K562 (cell line): Measurements from ENCODE around the gene SLC9A7. TPM values are rescaled to one million over a fixed set of nuclear protein-coding genes. Genes with fewer than 3 reads are reported as not detected.

ENCODE experiments used
- EZH2 ChIP-seq: IDR thresholded peaks from 2 replicates; pipeline ENCODE4 v1.6.1; 2012; ENCODE audit warnings: low read depth, mild to moderate bottlenecking, inconsistent platforms, low read length, borderline replicate concordance
- HDAC1 ChIP-seq, 2 experiments: fragments of 450-650 bp; IDR thresholded peaks; 2 replicates each; pipeline ENCODE4 v1.6.1; 2016 to 2017; ENCODE audit warnings: inconsistent platforms in 1 of 2, mild to moderate bottlenecking in 1 of 2, moderate library complexity in 1 of 2
- RAD21 ChIP-seq, 2 experiments: fragments of 250-450 bp in 1 of 2; fragments of 450-650 bp in 1 of 2; sonication (Bioruptor Pico) in 1 of 2; formaldehyde crosslinking in 1 of 2; IDR thresholded peaks in 1 of 2; conservative IDR thresholded peaks in 1 of 2; 2 replicates each; pipeline versions ENCODE4 v1.4.0 to v1.8.0; 2020 to 2022; ENCODE audit warnings: mild to moderate bottlenecking in 2 of 2, moderate library complexity in 1 of 2
- SMC3 ChIP-seq: conservative IDR thresholded peaks from 2 replicates; pipeline ENCODE4 v1.6.1; 2011; ENCODE audit warnings: low read depth, low read length, improper control_type of control experiment; ENCODE audit not compliant: insufficient read depth
- ZBTB12 ChIP-seq: fragments of 250-450 bp; sonication (Bioruptor Pico); IDR thresholded peaks from 2 replicates; pipeline ENCODE4 v1.4.0; 2020
- ZNF133 ChIP-seq: fragments of 250-450 bp; sonication (Bioruptor Pico); IDR thresholded peaks from 2 replicates; pipeline ENCODE4 v1.4.0; 2020; ENCODE audit warnings: mild to moderate bottlenecking
- ZNF146 ChIP-seq: IDR thresholded peaks from one replicate; pipeline ENCODE4 v1.6.1; 2018; ENCODE audit warnings: missing compliant biosample characterization; ENCODE audit not compliant: unreplicated experiment
- polyA plus RNA-seq, 8 experiments: library from polyadenylated mRNA; depleted of rRNA in 4 of 8; stranded (reverse) in 5 of 8; unstranded in 3 of 8; fragments of >200 nt; fragmentation: Nextera tagmentation in 2 of 8; fragmentation: Illumina TruSeq in 1 of 8; extraction: Ambion mirVana in 2 of 8; extraction: Trizol in 1 of 8; gene quantifications; 2 replicates each; pipeline versions ENCODE4 v1.2.1 to v1.2.3, GENCODE V29; 2011 to 2014; ENCODE audit warnings: inconsistent platforms in 1 of 8, missing spikeins in 1 of 8
- total RNA-seq, 7 experiments: library from RNA; depleted of rRNA in 6 of 7; stranded (reverse); fragments of >200 nt in 6 of 7; fragmentation: Illumina TruSeq in 2 of 7; extraction: Trizol in 2 of 7; gene quantifications; 2 replicates each; pipeline versions ENCODE4 v1.2.1 to v1.2.3, GENCODE V29; 2011 to 2021; ENCODE audit warnings: low replicate concordance in 1 of 7
- TF ChIP-seq, protein P1 (sequence below): fragments of 200-800 bp; sonication (Bioruptor generic); IDR thresholded peaks from 2 replicates; pipeline ENCODE4 v1.6.1; 2016; ENCODE audit warnings: missing genetic modification characterization, missing compliant biosample characterization
- TF ChIP-seq, protein P2 (sequence below): sonication (generic); formaldehyde crosslinking; IDR thresholded peaks from 2 replicates; pipeline ENCODE4 v1.8.1; 2023; ENCODE audit warnings: mild to moderate bottlenecking, missing genetic modification reagents, moderate library complexity
- TF ChIP-seq, protein P3 (sequence below), 3 experiments: IDR thresholded peaks in 2 of 3; conservative IDR thresholded peaks in 1 of 3; 2 replicates each; pipeline ENCODE4 v1.5.1; 2011 to 2012; ENCODE audit warnings: low read length in 3 of 3, mild to moderate bottlenecking in 3 of 3, control low read depth in 2 of 3, improper control_type of control experiment in 1 of 3, inconsistent platforms in 1 of 3, low read depth in 1 of 3, mixed read lengths in 1 of 3, moderate library complexity in 1 of 3; ENCODE audit not compliant: insufficient read depth in 2 of 3

The SLC9A7 gene
- total and polyA plus RNA-seq, 9 of the 15 experiments (the other 6 are each of a cell fraction or from before 2014, with no cell fraction given) = 0.04 to 0.13 (median 0.09) TPM; not detected in 5

GRCh38 chrX:46686003-46686645, 72.8 kb downstream of the SLC9A7 start (continued):
- TF ChIP-seq, protein P1, sequence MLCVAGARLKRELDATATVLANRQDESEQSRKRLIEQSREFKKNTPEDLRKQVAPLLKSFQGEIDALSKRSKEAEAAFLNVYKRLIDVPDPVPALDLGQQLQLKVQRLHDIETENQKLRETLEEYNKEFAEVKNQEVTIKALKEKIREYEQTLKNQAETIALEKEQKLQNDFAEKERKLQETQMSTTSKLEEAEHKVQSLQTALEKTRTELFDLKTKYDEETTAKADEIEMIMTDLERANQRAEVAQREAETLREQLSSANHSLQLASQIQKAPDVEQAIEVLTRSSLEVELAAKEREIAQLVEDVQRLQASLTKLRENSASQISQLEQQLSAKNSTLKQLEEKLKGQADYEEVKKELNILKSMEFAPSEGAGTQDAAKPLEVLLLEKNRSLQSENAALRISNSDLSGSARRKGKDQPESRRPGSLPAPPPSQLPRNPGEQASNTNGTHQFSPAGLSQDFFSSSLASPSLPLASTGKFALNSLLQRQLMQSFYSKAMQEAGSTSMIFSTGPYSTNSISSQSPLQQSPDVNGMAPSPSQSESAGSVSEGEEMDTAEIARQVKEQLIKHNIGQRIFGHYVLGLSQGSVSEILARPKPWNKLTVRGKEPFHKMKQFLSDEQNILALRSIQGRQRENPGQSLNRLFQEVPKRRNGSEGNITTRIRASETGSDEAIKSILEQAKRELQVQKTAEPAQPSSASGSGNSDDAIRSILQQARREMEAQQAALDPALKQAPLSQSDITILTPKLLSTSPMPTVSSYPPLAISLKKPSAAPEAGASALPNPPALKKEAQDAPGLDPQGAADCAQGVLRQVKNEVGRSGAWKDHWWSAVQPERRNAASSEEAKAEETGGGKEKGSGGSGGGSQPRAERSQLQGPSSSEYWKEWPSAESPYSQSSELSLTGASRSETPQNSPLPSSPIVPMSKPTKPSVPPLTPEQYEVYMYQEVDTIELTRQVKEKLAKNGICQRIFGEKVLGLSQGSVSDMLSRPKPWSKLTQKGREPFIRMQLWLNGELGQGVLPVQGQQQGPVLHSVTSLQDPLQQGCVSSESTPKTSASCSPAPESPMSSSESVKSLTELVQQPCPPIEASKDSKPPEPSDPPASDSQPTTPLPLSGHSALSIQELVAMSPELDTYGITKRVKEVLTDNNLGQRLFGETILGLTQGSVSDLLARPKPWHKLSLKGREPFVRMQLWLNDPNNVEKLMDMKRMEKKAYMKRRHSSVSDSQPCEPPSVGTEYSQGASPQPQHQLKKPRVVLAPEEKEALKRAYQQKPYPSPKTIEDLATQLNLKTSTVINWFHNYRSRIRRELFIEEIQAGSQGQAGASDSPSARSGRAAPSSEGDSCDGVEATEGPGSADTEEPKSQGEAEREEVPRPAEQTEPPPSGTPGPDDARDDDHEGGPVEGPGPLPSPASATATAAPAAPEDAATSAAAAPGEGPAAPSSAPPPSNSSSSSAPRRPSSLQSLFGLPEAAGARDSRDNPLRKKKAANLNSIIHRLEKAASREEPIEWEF = no peak
- no peak for TF ChIP-seq ZNF133 (CRISPR knock-in tag)
- peak in 1 of 2 experiments; percentile 59; a peak in 2 of 4 replicates for TF ChIP-seq RAD21 (CRISPR knock-in tag; conservative IDR thresholded peaks at IDR 0.05 in 1 of 2, IDR thresholded peaks at IDR 0.05 in 1 of 2)
- TF ChIP-seq EZH2 = no peak
- TF ChIP-seq ZBTB12 (CRISPR knock-in tag) = no peak
- TF ChIP-seq, protein P2, sequence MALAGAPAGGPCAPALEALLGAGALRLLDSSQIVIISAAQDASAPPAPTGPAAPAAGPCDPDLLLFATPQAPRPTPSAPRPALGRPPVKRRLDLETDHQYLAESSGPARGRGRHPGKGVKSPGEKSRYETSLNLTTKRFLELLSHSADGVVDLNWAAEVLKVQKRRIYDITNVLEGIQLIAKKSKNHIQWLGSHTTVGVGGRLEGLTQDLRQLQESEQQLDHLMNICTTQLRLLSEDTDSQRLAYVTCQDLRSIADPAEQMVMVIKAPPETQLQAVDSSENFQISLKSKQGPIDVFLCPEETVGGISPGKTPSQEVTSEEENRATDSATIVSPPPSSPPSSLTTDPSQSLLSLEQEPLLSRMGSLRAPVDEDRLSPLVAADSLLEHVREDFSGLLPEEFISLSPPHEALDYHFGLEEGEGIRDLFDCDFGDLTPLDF (CRISPR knock-in tag) = no peak
- TF ChIP-seq, protein P3, sequence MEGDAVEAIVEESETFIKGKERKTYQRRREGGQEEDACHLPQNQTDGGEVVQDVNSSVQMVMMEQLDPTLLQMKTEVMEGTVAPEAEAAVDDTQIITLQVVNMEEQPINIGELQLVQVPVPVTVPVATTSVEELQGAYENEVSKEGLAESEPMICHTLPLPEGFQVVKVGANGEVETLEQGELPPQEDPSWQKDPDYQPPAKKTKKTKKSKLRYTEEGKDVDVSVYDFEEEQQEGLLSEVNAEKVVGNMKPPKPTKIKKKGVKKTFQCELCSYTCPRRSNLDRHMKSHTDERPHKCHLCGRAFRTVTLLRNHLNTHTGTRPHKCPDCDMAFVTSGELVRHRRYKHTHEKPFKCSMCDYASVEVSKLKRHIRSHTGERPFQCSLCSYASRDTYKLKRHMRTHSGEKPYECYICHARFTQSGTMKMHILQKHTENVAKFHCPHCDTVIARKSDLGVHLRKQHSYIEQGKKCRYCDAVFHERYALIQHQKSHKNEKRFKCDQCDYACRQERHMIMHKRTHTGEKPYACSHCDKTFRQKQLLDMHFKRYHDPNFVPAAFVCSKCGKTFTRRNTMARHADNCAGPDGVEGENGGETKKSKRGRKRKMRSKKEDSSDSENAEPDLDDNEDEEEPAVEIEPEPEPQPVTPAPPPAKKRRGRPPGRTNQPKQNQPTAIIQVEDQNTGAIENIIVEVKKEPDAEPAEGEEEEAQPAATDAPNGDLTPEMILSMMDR (IDR thresholded peaks at IDR 0.05 in 2 of 3, conservative IDR thresholded peaks at IDR 0.05 in 1 of 3; ENCODE audit: insufficient read depth in 2 of 3, low read depth in 1 of 3, low read length in 3 of 3) = peak; percentile 55 to 64 (median 62)
- TF ChIP-seq ZNF146 (CRISPR knock-in tag) = no peak
- no peak for TF ChIP-seq HDAC1 (IDR thresholded peaks at IDR 0.05)
- peak; percentile 59; the same call in 1 of the 2 replicates for TF ChIP-seq SMC3
